A549 treated with ZK216348 at 1 μM for 4 hours (cell line): ENCODE results near the gene DEF6. TPM values are rescaled to one million over a fixed set of nuclear protein-coding genes. Genes with fewer than 3 reads are reported as not detected.

Source experiments
- total RNA-seq: library from RNA; stranded (reverse); fragments of 200-300 nt; extraction: Qiagen RNA extraction; gene quantifications from 5 replicates; pipeline ENCODE4 v1.2.3, GENCODE V29; 2022; ENCODE audit warnings: low read depth

The DEF6 gene, protein sequence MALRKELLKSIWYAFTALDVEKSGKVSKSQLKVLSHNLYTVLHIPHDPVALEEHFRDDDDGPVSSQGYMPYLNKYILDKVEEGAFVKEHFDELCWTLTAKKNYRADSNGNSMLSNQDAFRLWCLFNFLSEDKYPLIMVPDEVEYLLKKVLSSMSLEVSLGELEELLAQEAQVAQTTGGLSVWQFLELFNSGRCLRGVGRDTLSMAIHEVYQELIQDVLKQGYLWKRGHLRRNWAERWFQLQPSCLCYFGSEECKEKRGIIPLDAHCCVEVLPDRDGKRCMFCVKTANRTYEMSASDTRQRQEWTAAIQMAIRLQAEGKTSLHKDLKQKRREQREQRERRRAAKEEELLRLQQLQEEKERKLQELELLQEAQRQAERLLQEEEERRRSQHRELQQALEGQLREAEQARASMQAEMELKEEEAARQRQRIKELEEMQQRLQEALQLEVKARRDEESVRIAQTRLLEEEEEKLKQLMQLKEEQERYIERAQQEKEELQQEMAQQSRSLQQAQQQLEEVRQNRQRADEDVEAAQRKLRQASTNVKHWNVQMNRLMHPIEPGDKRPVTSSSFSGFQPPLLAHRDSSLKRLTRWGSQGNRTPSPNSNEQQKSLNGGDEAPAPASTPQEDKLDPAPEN
- total RNA-seq, result 0.07 to 0.18 TPM (median 0.13 TPM) in 3 of 5 replicates, not detected in the others

DNA sequence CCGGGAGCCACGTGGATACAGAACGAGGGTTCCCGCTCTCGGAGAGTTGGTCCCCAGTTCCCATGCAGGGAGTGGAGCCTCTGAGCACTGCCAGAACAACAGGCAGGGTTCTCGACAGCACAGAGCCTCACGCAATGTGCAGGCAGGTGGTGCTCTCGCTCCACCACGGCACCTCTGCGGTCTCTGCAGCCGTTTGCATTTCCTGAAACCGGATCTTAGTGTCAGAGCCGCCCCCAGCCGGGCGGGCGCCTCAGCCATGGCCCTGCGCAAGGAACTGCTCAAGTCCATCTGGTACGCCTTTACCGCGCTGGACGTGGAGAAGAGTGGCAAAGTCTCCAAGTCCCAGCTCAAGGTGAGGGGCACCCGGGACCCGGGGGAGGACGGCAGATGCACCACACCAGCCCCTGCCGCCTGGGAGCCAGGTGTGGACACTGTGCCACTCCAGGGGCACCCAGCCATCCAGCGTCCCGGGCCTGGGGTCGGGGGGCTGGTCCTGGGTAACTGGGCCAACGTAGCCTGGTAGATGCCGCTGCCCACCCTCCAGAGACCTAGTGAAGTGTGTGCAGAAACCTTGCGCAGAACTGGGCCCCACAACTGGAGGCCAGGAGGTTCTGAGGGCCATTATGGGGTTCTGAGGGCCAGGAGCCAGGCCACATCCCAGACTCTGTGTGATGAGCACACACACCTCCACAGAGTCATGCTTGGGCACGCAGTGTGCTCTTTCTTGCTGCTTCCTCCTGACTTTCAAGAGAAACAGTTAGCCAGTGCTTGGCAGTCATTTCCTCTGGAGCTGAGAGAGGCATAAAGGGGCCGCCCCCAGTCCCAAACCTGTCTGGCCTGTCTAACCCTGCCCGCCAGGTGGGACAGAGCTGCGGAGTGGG, at the start of gene DEF6:
Gene DEF6 (plus strand): TSS at position 218 of the 881 bp plus-strand sequence. CDS start 39 bp downstream, at position 257.

GRCh38 chr6:35259194-35259947, 38.2 kb upstream of the DEF6 start, which contains the start of gene ZNF76:
Gene ZNF76 (plus strand): TSS chr6:35259735. CDS start chr6:35281152, 21,417 bp downstream.

DNA sequence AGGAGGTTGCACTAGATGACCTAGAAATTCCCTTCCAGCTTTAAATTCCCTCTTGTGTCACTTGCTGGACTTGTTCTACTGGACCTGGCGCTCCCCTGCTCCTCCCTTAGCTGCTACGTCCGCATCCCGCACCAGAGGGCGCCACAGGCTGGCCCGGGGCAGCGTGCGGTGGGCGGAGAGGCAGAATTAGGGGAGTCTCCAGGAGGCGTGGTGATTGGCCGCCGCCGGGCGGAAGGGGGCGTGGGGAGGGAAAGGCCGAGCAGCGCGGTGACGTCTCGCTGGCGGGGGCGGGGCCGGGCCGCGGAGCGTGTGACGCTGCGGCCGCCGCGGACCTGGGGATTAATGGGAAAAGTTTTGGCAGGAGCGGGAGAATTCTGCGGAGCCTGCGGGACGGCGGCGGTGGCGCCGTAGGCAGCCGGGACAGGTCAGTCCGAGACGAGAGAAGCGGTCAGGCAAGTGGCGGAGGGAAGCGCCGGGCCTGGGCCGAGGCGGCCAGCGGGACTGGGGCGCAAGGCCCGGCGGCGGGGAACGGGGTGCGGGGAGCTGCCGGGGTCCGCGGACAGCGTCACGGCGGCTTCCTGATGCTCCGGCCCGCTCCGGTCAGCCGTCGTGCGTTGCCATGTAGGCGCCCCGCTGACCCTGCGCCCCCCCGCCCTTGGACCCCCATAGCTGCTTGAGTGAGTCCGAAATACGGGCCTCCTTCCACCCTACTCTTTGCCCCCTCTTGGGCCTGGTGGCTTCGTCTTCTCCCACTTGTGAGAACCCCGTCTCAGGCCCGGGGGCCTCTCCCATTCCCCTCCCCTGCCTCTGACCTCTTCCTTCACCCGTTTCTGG, 44.9 kb downstream of the DEF6 start, which contains the start of gene PPARD:
Gene PPARD (plus strand): TSS at position 301 of the 834 bp plus-strand sequence. CDS start 68,530 bp downstream, outside the sequence.

Other genes starting within 250 kb of the DEF6 start
- gene TCP11, start 156.5 kb upstream of the DEF6 start, total RNA-seq, result not detected in 5 replicates
- 0.05 to 0.08 TPM (median 0.07 TPM) in 5 replicates for gene SCUBE3, start 83.9 kb upstream of the DEF6 start, total RNA-seq
- 6.3 to 11.4 TPM (median 11.0 TPM) in 5 replicates for gene ZNF76, start 38.1 kb upstream of the DEF6 start, total RNA-seq
- 4.1 to 7.6 TPM (median 6.0 TPM) in 5 replicates for gene PPARD, start 44.7 kb downstream of the DEF6 start, total RNA-seq
- 2.8 to 3.7 TPM (median 3.2 TPM) in 5 replicates for gene FANCE, start 154.5 kb downstream of the DEF6 start, total RNA-seq
- 1,342 to 1,550 TPM (median 1,448 TPM) in 5 replicates for gene RPL10A, start 170.6 kb downstream of the DEF6 start, total RNA-seq
- gene TEAD3, start 199.3 kb downstream of the DEF6 start, total RNA-seq, result 4.6 to 8.5 TPM (median 6.3 TPM) in 5 replicates
- not detected in 5 replicates for gene TULP1, start 215.1 kb downstream of the DEF6 start, total RNA-seq